SH-SY5Y (cell line): ENCODE measurements around the gene PLCG1.

Experiments
- GATA2 ChIP-seq: IDR thresholded peaks from 2 replicates; pipeline ENCODE4 v1.6.1; 2011; ENCODE audit warnings: mild to moderate bottlenecking, low read depth, low read length
- GATA3 ChIP-seq: IDR thresholded peaks from 2 replicates; pipeline ENCODE4 v1.6.1; 2011; ENCODE audit warnings: low read depth, mild to moderate bottlenecking, low read length, moderate library complexity

GRCh38 chr20:41125530-41126457, 11.5 kb upstream of the PLCG1 start:
- no peak for TF ChIP-seq GATA3
- TF ChIP-seq GATA2 = no peak
